SJSA1 (cell line): ENCODE results near the gene LHX1. TPM values are rescaled to one million over a fixed set of nuclear protein-coding genes. Genes with fewer than 3 reads are reported as not detected.

ENCODE experiments used
- DNase-seq, 2 experiments: peaks; one replicate each; pipeline ENCODE4 v3.0.0-alpha.2; 2015 to 2020; ENCODE audit warnings: low spot score in 2 of 2, low read depth in 1 of 2
- H3K27ac ChIP-seq: fragments of 250-450 bp; sonication (Bioruptor Pico); 2 replicates; pipeline ENCODE4 v1.5.1; 2020; ENCODE audit warnings: mild to moderate bottlenecking, moderate library complexity
- H3K27me3 ChIP-seq: fragments of 250-450 bp; sonication (Bioruptor Pico); replicated peaks from 2 replicates; pipeline ENCODE4 v1.5.1; 2020; ENCODE audit warnings: mild to moderate bottlenecking, moderate library complexity
- H3K36me3 ChIP-seq: fragments of 250-450 bp; sonication (Bioruptor Pico); 2 replicates; pipeline ENCODE4 v1.5.1; 2020; ENCODE audit warnings: mild to moderate bottlenecking
- H3K4me1 ChIP-seq: fragments of 250-450 bp; sonication (Bioruptor Pico); replicated peaks from 2 replicates; pipeline ENCODE4 v1.6.1; 2021; ENCODE audit warnings: mild to moderate bottlenecking
- H3K4me3 ChIP-seq: fragments of 250-450 bp; sonication (Bioruptor Pico); 2 replicates; pipeline ENCODE4 v1.5.1; 2020; ENCODE audit warnings: mild to moderate bottlenecking
- H3K9me3 ChIP-seq: fragments of 250-450 bp; sonication (Bioruptor Pico); replicated peaks from 2 replicates; pipeline ENCODE4 v1.5.1; 2020; ENCODE audit warnings: mild to moderate bottlenecking
- total RNA-seq: library from RNA; depleted of rRNA; stranded (reverse); fragments of >200 nt; shearing (Covaris generic); gene quantifications from 2 replicates; pipeline ENCODE4 v1.2.3, GENCODE V29; 2014

The LHX1 gene
- total RNA-seq, 1 experiment from 2014 or later, result not detected

- H3K4me1 ChIP-seq, result peaks cover 34% of the 10 kb centered on the region
- H3K27me3 ChIP-seq, result peaks cover 97% of the 10 kb centered on the region
Observed at GRCh38 chr17:36938566-36939051, 1.3 kb downstream of the LHX1 start.

GRCh38 chr17:36939052-36939801 is 2.0 kb downstream of the LHX1 start:
- H3K4me1 ChIP-seq, result peaks cover 33% of the 10 kb centered on the region
- no peak for DNase-seq
- H3K36me3 ChIP-seq, result no peaks in the 10 kb centered on the region
- H3K27ac ChIP-seq, result no peak overlapping the region
- no peak overlapping the region for H3K4me3 ChIP-seq
- H3K27me3 ChIP-seq, result peaks cover 97% of the 10 kb centered on the region
- H3K9me3 ChIP-seq, result peaks cover 14% of the 10 kb centered on the region

More at GRCh38 chr17:36938566-36939051, 1.3 kb downstream of the LHX1 start:
- Histone ChIP-seq H3K36me3 (no peaks in the 10 kb centered on the region), H3K4me3 (no peak overlapping the region), H3K9me3 (peaks cover 14% of the 10 kb centered on the region), H3K27ac (no peak overlapping the region)
- no peak for DNase-seq

- H3K4me1 ChIP-seq, result peaks cover 27% of the 10 kb centered on the region
- DNase-seq, result no peak
- H3K27me3 ChIP-seq, result peaks cover 97% of the 10 kb centered on the region
- H3K36me3 ChIP-seq, result no peaks in the 10 kb centered on the region
- H3K9me3 ChIP-seq, result peaks cover 12% of the 10 kb centered on the region
- no peak overlapping the region for H3K27ac ChIP-seq
- H3K4me3 ChIP-seq, result no peak overlapping the region
Observed at GRCh38 chr17:36939802-36940312, 2.6 kb downstream of the LHX1 start.

GRCh38 chr17:36940313-36941264 is 3.3 kb downstream of the LHX1 start:
- H3K4me1 ChIP-seq, result peaks cover 19% of the 10 kb centered on the region
- H3K9me3 ChIP-seq, result peaks cover 11% of the 10 kb centered on the region
- H3K27me3 ChIP-seq, result peaks cover 97% of the 10 kb centered on the region
- H3K4me3 ChIP-seq, result no peak overlapping the region
- H3K27ac ChIP-seq, result no peak overlapping the region
- no peaks in the 10 kb centered on the region for H3K36me3 ChIP-seq
- DNase-seq, result no peak

GRCh38 chr17:36941265-36942010 is 4.2 kb downstream of the LHX1 start:
- DNase-seq, result no peak
- H3K27ac ChIP-seq, result no peak overlapping the region
- H3K36me3 ChIP-seq, result no peaks in the 10 kb centered on the region
- peaks cover 11% of the 10 kb centered on the region for H3K4me1 ChIP-seq
- H3K9me3 ChIP-seq, result peaks cover 11% of the 10 kb centered on the region
- H3K4me3 ChIP-seq, result no peak overlapping the region
- peaks cover 97% of the 10 kb centered on the region for H3K27me3 ChIP-seq

GRCh38 chr17:36942019-36942599 is 4.8 kb downstream of the LHX1 start:
- H3K36me3 ChIP-seq, result no peaks in the 10 kb centered on the region
- H3K27me3 ChIP-seq, result peaks cover 96% of the 10 kb centered on the region
- H3K4me3 ChIP-seq, result no peak overlapping the region

GRCh38 chr17:36942631-36943125 is 5.4 kb downstream of the LHX1 start:
- no peak for DNase-seq
- Histone ChIP-seq H3K9me3 (peaks cover 11% of the 10 kb centered on the region), H3K36me3 (no peaks in the 10 kb centered on the region), H3K4me3 (no peak overlapping the region), H3K27me3 (peaks cover 93% of the 10 kb centered on the region), H3K4me1 (no peaks in the 10 kb centered on the region), H3K27ac (no peak overlapping the region)

More at GRCh38 chr17:36942019-36942599, 4.8 kb downstream of the LHX1 start:
- no peak overlapping the region for H3K27ac ChIP-seq
- peaks cover 4% of the 10 kb centered on the region for H3K4me1 ChIP-seq
- no peak for DNase-seq
- H3K9me3 ChIP-seq, result peaks cover 11% of the 10 kb centered on the region

GRCh38 chr17:36943250-36944191 is 6.2 kb downstream of the LHX1 start:
- H3K36me3 ChIP-seq, result no peaks in the 10 kb centered on the region
- DNase-seq, result no peak
- no peak overlapping the region for H3K27ac ChIP-seq
- H3K4me3 ChIP-seq, result no peak overlapping the region
- peaks cover 5% of the 10 kb centered on the region for H3K4me1 ChIP-seq
- H3K9me3 ChIP-seq, result peaks cover 18% of the 10 kb centered on the region
- peaks cover 91% of the 10 kb centered on the region for H3K27me3 ChIP-seq

GRCh38 chr17:36944553-36944952 is 7.3 kb downstream of the LHX1 start:
- no peak overlapping the region for H3K27ac ChIP-seq
- H3K9me3 ChIP-seq, result peaks cover 18% of the 10 kb centered on the region
- peaks cover 81% of the 10 kb centered on the region for H3K27me3 ChIP-seq
- H3K4me1 ChIP-seq, result peaks cover 7% of the 10 kb centered on the region
- peaks cover 3% of the 10 kb centered on the region for H3K36me3 ChIP-seq
- no peak for DNase-seq
- H3K4me3 ChIP-seq, result no peak overlapping the region

GRCh38 chr17:36945140-36945539 is 7.9 kb downstream of the LHX1 start:
- H3K27ac ChIP-seq, result no peak overlapping the region
- peaks cover 77% of the 10 kb centered on the region for H3K27me3 ChIP-seq
- peaks cover 6% of the 10 kb centered on the region for H3K36me3 ChIP-seq
- H3K9me3 ChIP-seq, result peaks cover 18% of the 10 kb centered on the region
- no peak overlapping the region for H3K4me3 ChIP-seq
- H3K4me1 ChIP-seq, result peaks cover 13% of the 10 kb centered on the region
- no peak for DNase-seq

GRCh38 chr17:36945959-36946725 is 8.9 kb downstream of the LHX1 start:
- H3K4me1 ChIP-seq, result peaks cover 16% of the 10 kb centered on the region
- H3K36me3 ChIP-seq, result peaks cover 16% of the 10 kb centered on the region
- DNase-seq, result no peak
- H3K27ac ChIP-seq, result no peak overlapping the region
- H3K4me3 ChIP-seq, result no peak overlapping the region
- peaks cover 68% of the 10 kb centered on the region for H3K27me3 ChIP-seq
- peaks cover 18% of the 10 kb centered on the region for H3K9me3 ChIP-seq
